Astrocyte (in vitro differentiated cells and primary cell): Measurements from ENCODE around the gene PLEKHS1. TPM values are rescaled to one million over a fixed set of nuclear protein-coding genes. Genes with fewer than 3 reads are reported as not detected.
"Not testable (repeated sequence)": the region's sequence is repeated elsewhere in the genome, so short reads cannot be mapped to it uniquely, and the experiment has no call there.

Experiments
- DNase-seq: peaks from one replicate; pipeline ENCODE4 v3.0.0-alpha.2; 2010; ENCODE audit warnings: low read depth
- FAIRE-seq: peaks from 2 replicates; lab custom pipeline; 2011; peaks lifted over from hg19 to GRCh38; lab: Jason Lieb, UNC
- H2AFZ ChIP-seq: 2 replicates; pipeline ENCODE4 v1.6.0; 2012; ENCODE audit warnings: low read depth, low read length, inconsistent platforms
- H3K27ac ChIP-seq: 2 replicates; pipeline ENCODE4 v1.5.1; 2011; ENCODE audit warnings: low read depth, low read length, inconsistent platforms
- H3K27me3 ChIP-seq: 2 replicates; pipeline ENCODE4 v1.6.0; 2011; ENCODE audit warnings: low read length, inconsistent platforms; ENCODE audit not compliant: insufficient read depth
- H3K36me3 ChIP-seq: 2 replicates; pipeline ENCODE4 v1.5.1; 2011; ENCODE audit warnings: low read length, inconsistent platforms; ENCODE audit not compliant: insufficient read depth
- H3K4me1 ChIP-seq: 2 replicates; pipeline ENCODE4 v1.5.1; 2011; ENCODE audit warnings: low read length, inconsistent platforms; ENCODE audit not compliant: insufficient read depth
- H3K4me2 ChIP-seq: 2 replicates; pipeline ENCODE4 v1.6.0; 2012; ENCODE audit warnings: low read length, inconsistent platforms
- H3K4me3 ChIP-seq: 2 replicates; pipeline ENCODE4 v1.5.1; 2011; ENCODE audit warnings: low read depth, mild to moderate bottlenecking, low read length, inconsistent platforms; ENCODE audit not compliant: insufficient read depth
- H3K79me2 ChIP-seq: 2 replicates; pipeline ENCODE4 v1.6.0; 2012; ENCODE audit warnings: mild to moderate bottlenecking, low read length, inconsistent platforms; ENCODE audit not compliant: insufficient read depth
- H3K9ac ChIP-seq: 2 replicates; pipeline ENCODE4 v1.6.0; 2012; ENCODE audit warnings: mild to moderate bottlenecking, low read length, inconsistent platforms
- H3K9me3 ChIP-seq: 2 replicates; pipeline ENCODE4 v1.5.1; 2012; ENCODE audit warnings: low read depth, mild to moderate bottlenecking, low read length, inconsistent platforms; ENCODE audit not compliant: insufficient read depth
- H4K20me1 ChIP-seq: 2 replicates; pipeline ENCODE4 v1.6.0; 2012; ENCODE audit warnings: low read length, inconsistent platforms; ENCODE audit not compliant: insufficient read depth
- H3K27ac Mint-ChIP-seq: one replicate; pipeline ENCODE4 v1.8.0; 2021; ENCODE audit warnings: mild to moderate bottlenecking, mixed read lengths; ENCODE audit not compliant: unreplicated experiment
- H3K27me3 Mint-ChIP-seq: one replicate; pipeline ENCODE4 v1.8.0; 2021; ENCODE audit warnings: low read depth, mixed read lengths; ENCODE audit not compliant: unreplicated experiment
- H3K36me3 Mint-ChIP-seq: one replicate; pipeline ENCODE4 v1.8.0; 2021; ENCODE audit warnings: low read depth, mixed read lengths; ENCODE audit not compliant: unreplicated experiment
- H3K4me1 Mint-ChIP-seq: one replicate; pipeline ENCODE4 v1.8.0; 2021; ENCODE audit warnings: low read depth, mixed read lengths; ENCODE audit not compliant: unreplicated experiment
- H3K4me3 Mint-ChIP-seq: one replicate; pipeline ENCODE4 v1.8.0; 2021; ENCODE audit warnings: mild to moderate bottlenecking, moderate library complexity, mixed read lengths; ENCODE audit not compliant: unreplicated experiment
- H3K9me3 Mint-ChIP-seq: one replicate; pipeline ENCODE4 v1.8.0; 2021; ENCODE audit warnings: mild to moderate bottlenecking, mixed read lengths; ENCODE audit not compliant: unreplicated experiment
- CTCF ChIP-seq: IDR thresholded peaks from 2 replicates; pipeline ENCODE4 v1.5.1; 2011; ENCODE audit warnings: low read depth, mild to moderate bottlenecking, inconsistent platforms, low read length, moderate library complexity; ENCODE audit not compliant: insufficient read depth
- EZH2 ChIP-seq: IDR thresholded peaks from 2 replicates; pipeline ENCODE4 v1.6.1; 2012; ENCODE audit warnings: mild to moderate bottlenecking, low read length, inconsistent platforms; ENCODE audit not compliant: insufficient read depth
- total RNA-seq: library from RNA; stranded (reverse); gene quantifications from 2 replicates; pipeline ENCODE4 v1.2.1, GENCODE V29; 2021

PLEKHS1 gene
- total RNA-seq, 1 donor from 2014 or later, result not detected

- no peak for FAIRE-seq
- H3K36me3 Mint-ChIP-seq, result no peaks in the 10 kb centered on the region
These were observed 70.7 kb downstream of the PLEKHS1 start for GRCh38 chr10:113822174-113822573.

GRCh38 chr10:113823389-113823788 lies 71.9 kb downstream of the PLEKHS1 start:
- TF ChIP-seq CTCF (no peak), EZH2 (no peak)
- H3K27me3 Mint-ChIP-seq, result peaks cover 15% of the 10 kb centered on the region
- H3K4me3 Mint-ChIP-seq, result no peak overlapping the region

More at GRCh38 chr10:113822174-113822573, 70.7 kb downstream of the PLEKHS1 start:
- DNase-seq, result no peak
- H3K27me3 ChIP-seq, result no peaks in the 10 kb centered on the region
- H2AFZ ChIP-seq, result no peak overlapping the region
- H3K27ac ChIP-seq, result no peak overlapping the region
- no peaks in the 10 kb centered on the region for H3K4me1 Mint-ChIP-seq
- H3K9me3 ChIP-seq, result no peaks in the 10 kb centered on the region
- H3K27ac Mint-ChIP-seq, result no peak overlapping the region
- H3K9ac ChIP-seq, result no peak overlapping the region
- no peak overlapping the region for H3K4me2 ChIP-seq
- no peaks in the 10 kb centered on the region for H3K4me1 ChIP-seq
- no peaks in the 10 kb centered on the region for H3K9me3 Mint-ChIP-seq
- H3K27me3 Mint-ChIP-seq, result peaks cover 19% of the 10 kb centered on the region
- TF ChIP-seq EZH2, result no peak
- TF ChIP-seq CTCF, result no peak
- no peaks in the 10 kb centered on the region for H3K36me3 ChIP-seq
- H3K4me3 Mint-ChIP-seq, result no peak overlapping the region
- no peak overlapping the region for H3K4me3 ChIP-seq
- no peaks in the 10 kb centered on the region for H4K20me1 ChIP-seq
- H3K79me2 ChIP-seq, result no peaks in the 10 kb centered on the region

GRCh38 chr10:113825791-113826190 lies 74.3 kb downstream of the PLEKHS1 start:
- Histone ChIP-seq H2AFZ (no peak overlapping the region), H3K4me1 (no peaks in the 10 kb centered on the region)
- H3K36me3 Mint-ChIP-seq, result no peaks in the 10 kb centered on the region

More at GRCh38 chr10:113823389-113823788, 71.9 kb downstream of the PLEKHS1 start:
- Mint-ChIP-seq H3K27ac (no peak overlapping the region), H3K36me3 (no peaks in the 10 kb centered on the region), H3K9me3 (no peaks in the 10 kb centered on the region), H3K4me1 (no peaks in the 10 kb centered on the region)
- no peak for DNase-seq
- Histone ChIP-seq H3K4me2 (no peak overlapping the region), H3K9me3 (no peaks in the 10 kb centered on the region), H3K9ac (no peak overlapping the region), H3K4me1 (no peaks in the 10 kb centered on the region), H3K36me3 (no peaks in the 10 kb centered on the region), H3K79me2 (no peaks in the 10 kb centered on the region), H4K20me1 (no peaks in the 10 kb centered on the region), H3K27me3 (no peaks in the 10 kb centered on the region), H3K4me3 (no peak overlapping the region), H3K27ac (no peak overlapping the region), H2AFZ (no peak overlapping the region)
- no peak for FAIRE-seq

GRCh38 chr10:113828567-113828966 lies 77.1 kb downstream of the PLEKHS1 start:
- not testable (repeated sequence) for H3K4me1 ChIP-seq, H3K27me3 ChIP-seq, H3K27me3 Mint-ChIP-seq, H3K79me2 ChIP-seq, H3K4me2 ChIP-seq, H3K9ac ChIP-seq, DNase-seq, H3K4me1 Mint-ChIP-seq, H3K27ac ChIP-seq, H3K27ac Mint-ChIP-seq, FAIRE-seq, H2AFZ ChIP-seq, H3K36me3 Mint-ChIP-seq, H4K20me1 ChIP-seq, H3K4me3 ChIP-seq, H3K9me3 ChIP-seq, H3K4me3 Mint-ChIP-seq, H3K36me3 ChIP-seq, H3K9me3 Mint-ChIP-seq

More at GRCh38 chr10:113825791-113826190, 74.3 kb downstream of the PLEKHS1 start:
- Mint-ChIP-seq H3K9me3 (no peaks in the 10 kb centered on the region), H3K27me3 (peaks cover 6% of the 10 kb centered on the region), H3K4me3 (no peak overlapping the region), H3K27ac (no peak overlapping the region), H3K4me1 (no peaks in the 10 kb centered on the region)
- FAIRE-seq (no peak), DNase-seq (no peak)
- Histone ChIP-seq H3K9me3 (no peaks in the 10 kb centered on the region), H3K36me3 (no peaks in the 10 kb centered on the region), H3K9ac (no peak overlapping the region), H3K27me3 (no peaks in the 10 kb centered on the region), H4K20me1 (no peaks in the 10 kb centered on the region), H3K27ac (no peak overlapping the region), H3K4me3 (no peak overlapping the region), H3K79me2 (no peaks in the 10 kb centered on the region), H3K4me2 (no peak overlapping the region)
- TF ChIP-seq EZH2 (no peak), CTCF (no peak)
